GM18909 (cell line): ENCODE results near the gene STIP1.
A peak's percentile ranks its signal among the peaks of the same experiment; 100 is the strongest.

Experiments
- ATAC-seq: cut with Tn5 transposase; IDR thresholded peaks from one replicate; pipeline ENCODE4 v1.9.1; 2021; ENCODE audit warnings: mild to moderate bottlenecking; ENCODE audit not compliant: unreplicated experiment, poor library complexity

STIP1 gene

DNA sequence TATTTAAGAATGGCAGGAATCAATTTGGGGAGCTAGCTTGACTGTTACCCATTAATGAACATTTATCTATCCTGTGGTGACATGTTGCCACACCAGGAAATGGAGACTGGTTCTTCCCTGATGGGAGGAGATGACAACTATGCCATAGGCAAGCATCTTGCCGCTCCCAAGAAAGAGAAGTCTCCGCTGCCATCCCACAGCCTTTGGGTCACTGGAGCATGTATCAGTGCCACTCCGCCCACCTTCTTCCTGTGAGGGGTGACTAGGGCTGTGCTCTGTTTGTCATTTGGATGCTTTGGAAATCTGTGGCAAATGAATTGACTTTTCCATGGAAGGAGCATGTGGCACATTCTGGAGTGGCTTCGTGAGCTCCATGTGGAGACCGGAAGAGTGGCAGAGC is 6.5 kb downstream of the STIP1 start:
- ATAC-seq, result no peak

DNA sequence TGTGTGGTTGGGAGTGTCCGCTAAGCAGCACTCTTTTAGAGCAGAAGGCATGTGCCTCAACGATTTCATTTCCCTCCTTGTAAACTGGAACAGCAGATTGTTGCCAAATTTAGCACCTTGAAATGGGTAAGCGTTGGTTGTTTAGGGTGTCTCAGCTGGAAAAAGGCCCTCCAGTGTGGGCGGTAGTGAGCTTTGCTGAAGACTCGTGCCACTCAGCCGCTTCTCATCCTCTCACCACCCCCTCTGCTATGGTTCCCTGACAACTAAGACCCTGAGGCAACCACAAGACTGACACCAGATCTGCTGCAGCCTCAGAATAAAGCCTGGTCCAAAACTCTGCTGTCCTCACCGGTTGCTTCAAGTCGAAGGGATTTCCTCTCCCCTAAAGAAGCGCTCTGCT is 10.7 kb downstream of the STIP1 start:
- ATAC-seq, result no peak

DNA sequence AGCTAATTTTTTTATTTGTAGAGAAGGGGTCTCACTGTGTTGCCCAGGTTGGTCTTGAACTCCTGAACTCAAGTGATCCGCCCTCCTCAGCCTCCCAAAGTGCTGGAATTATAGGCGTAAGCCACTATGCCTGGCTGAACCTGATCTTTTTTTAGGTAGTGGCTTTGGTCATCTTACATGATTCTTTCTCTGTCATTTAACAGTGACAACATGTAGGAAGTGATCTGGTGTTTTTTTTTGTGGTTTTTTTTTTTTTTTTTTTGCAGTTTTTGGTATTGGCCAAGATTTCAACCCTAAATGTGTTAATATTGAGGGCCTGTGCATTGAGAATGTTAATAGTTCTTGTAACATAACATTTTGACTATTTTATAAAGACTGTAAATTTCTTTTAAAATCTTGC is 12.5 kb downstream of the STIP1 start:
- ATAC-seq, result no peak

GRCh38 chr11:64201543-64201942 is 15.6 kb downstream of the STIP1 start:
- ATAC-seq, result no peak

DNA sequence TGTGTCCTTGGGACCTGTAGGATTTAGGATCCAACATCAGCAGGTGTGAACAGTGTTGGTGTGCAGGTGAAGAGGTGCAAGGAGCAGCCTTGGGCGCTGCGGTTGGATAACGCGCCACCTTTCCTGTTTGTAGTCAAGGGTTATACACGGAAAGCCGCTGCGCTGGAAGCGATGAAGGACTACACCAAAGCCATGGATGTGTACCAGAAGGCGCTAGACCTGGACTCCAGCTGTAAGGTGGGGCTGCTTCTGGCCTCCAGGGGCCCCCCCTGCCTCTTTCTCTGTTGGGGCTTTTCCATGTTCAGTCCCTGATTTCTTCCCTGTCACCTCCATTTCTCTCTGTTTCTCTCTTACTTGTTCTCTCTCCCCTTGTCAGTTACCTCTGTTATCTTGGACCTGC is 17.0 kb downstream of the STIP1 start:
- no peak for ATAC-seq

DNA sequence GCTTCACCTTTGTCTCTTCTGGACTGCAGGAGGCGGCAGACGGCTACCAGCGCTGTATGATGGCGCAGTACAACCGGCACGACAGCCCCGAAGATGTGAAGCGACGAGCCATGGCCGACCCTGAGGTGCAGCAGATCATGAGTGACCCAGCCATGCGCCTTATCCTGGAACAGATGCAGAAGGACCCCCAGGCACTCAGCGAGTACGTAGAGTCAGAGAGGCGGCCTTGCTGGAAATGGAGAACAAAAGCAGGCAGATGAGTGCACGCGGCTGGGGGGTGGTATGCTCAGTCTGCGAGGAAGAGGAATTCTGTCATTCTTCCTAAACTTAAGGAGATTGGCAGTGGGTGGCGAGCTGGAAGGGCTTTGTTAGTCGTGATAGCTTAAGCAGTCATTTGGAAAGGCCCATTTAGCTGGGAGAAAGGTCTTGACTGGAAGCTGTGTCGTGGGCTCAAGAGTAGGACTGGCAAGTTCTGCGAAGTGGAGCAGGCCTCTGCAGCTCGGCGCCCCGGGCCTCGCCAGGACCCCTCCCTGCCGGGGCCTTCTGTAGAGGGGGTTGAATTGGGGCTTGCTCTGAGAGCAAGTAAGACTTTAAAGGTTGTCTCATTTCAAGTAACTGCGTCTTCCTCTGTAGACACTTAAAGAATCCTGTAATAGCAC is 17.6 kb downstream of the STIP1 start:
- ATAC-seq, result no peak

DNA sequence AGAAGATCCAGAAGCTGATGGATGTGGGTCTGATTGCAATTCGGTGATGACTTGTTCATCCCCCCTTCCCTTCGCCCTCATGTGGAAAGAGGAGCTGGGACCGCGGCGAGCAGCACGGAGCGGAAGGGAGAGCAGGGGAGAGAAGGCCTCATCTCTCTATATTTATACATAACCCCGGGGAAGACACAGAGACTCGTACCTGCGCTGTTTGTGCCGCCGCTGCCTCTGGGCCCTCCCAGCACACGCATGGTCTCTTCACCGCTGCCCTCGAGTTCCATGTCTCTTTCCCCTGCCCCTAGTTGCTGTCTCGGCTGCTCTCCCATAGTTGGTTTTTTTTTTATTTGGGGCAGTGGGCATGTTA is 18.1 kb downstream of the STIP1 start:
- ATAC-seq, result no peak

DNA sequence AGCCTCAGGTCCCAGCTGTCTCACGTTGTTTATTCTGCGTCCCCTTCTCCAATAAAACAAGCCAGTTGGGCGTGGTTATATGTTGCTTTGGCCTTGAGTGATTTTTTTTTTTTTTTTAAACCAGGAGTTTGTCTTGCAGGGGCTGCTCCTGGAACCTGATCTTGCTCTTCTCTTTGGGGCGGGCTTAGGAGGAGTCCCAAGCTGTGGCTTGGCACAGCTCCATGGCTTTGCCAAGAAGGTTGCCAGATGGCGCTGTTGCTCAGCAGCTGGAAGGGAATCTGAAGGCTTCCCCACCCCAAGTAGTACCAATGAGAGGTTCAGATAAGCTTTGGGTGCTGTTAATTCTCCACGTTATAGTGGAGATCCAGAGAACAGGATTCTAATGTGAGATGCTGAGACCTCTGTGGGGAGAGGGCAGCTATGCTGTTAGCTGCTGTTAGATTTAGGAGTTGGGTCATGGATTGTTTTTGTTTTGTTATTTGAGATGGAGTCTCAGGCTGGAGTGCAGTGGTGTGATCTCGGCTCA is 18.6 kb downstream of the STIP1 start:
- ATAC-seq, result no peak

- ATAC-seq, result no peak
Measured at GRCh38 chr11:64206457-64207255, 20.7 kb downstream of the STIP1 start, which contains the start of gene FERMT3. Gene FERMT3, plus strand, starts transcription at chr11:64206721. Its CDS starts 644 bp downstream, at chr11:64207365.

- ATAC-seq, result peak; percentile 53
Measured at GRCh38 chr11:64207256-64208085, 21.5 kb downstream of the STIP1 start.

DNA sequence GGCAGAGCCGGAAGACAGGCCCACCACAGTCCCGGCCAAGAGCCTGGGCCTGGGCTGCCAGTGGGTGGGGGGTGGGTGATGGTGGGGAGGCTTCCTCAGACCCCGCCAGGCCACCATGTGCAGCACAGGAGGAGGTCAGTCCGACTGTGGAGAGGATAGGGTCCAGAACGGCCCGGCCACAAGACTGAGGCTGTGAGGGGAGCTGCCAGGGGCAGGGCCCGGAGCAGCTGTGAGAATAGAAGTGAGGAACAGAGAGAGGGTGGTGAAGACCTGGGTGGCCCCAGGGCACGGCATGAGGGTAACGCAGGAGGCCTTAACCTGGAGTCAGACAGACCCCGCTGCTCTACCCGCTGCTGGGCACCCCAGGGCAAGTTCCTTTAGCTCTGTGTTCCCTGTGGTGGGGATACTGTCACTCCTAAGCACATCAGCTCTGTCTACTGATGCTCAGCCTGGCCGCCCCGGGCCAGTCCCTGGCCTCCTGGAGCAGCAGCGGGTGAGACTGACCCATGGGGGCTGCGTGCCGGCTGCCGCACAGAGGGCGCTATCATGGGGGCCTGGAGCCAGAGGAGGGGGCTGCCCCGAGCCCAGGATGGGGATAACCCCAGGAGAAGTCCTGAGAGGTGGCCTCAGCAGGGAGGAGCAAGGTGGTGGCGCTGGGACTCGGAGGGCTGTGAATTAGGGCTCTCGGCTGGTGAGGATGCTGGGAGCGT is 22.3 kb downstream of the STIP1 start:
- peak; percentile 6 for ATAC-seq

GRCh38 chr11:64208796-64209562 is 23.0 kb downstream of the STIP1 start:
- ATAC-seq, result no peak

GRCh38 chr11:64209563-64209843 is 23.5 kb downstream of the STIP1 start:
- ATAC-seq, result no peak

DNA sequence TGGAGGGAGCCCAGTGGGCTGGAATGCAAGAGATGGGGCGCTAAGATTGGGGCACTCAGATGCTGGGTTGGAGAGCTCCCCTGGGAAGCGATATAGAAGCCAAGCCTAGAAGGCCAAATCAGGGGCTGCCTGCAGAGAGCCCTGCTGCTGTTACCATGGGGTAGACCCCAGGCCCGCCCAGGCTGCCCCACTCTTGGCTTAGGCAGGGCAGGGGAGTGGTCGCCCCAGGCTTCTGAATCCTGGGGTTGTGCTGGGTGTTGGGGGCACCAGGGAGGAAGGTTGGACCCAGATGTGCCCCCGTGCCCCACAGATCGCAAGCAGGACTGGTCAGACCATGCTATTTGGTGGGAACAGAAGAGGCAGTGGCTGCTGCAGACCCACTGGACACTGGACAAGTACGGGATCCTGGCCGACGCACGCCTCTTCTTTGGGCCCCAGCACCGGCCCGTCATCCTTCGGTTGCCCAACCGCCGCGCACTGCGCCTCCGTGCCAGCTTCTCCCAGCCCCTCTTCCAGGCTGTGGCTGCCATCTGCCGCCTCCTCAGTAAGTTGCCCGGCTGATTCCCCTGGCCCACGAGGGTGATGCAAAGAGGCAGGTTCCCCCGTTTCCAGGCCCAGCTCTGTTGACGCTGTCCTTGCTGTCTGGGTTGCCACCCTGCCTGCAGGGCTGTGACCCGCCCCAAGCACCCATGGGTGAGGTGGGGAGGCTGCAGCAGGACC is 24.5 kb downstream of the STIP1 start:
- no peak for ATAC-seq

- ATAC-seq, result no peak
Measured at GRCh38 chr11:64211181-64211872, 25.4 kb downstream of the STIP1 start.

GRCh38 chr11:64216879-64217278 is 30.9 kb downstream of the STIP1 start:
- ATAC-seq, result no peak

GRCh38 chr11:64218628-64219353 is 32.8 kb downstream of the STIP1 start:
- ATAC-seq, result no peak

GRCh38 chr11:64219354-64219684 is 33.3 kb downstream of the STIP1 start:
- ATAC-seq, result no peak
